GM12878 (cell line): ENCODE data around the gene SOX4. TPM values are rescaled to one million over a fixed set of nuclear protein-coding genes. Genes with fewer than 3 reads are reported as not detected.
"Not testable (repeated sequence)": the region's sequence is repeated elsewhere in the genome, so short reads cannot be mapped to it uniquely, and the experiment has no call there.

Experiments
- ATAC-seq: fragments of 200-7000 bp; cut with Tn5 transposase; 3 replicates; pipeline ENCODE4 v1.9.1; 2020; ENCODE audit warnings: mild to moderate bottlenecking, moderate library complexity
- BruUV-seq: library from RNA; stranded (reverse); fragments of 400-500 nt; replicated peaks from 2 replicates; lab custom pipeline; 2021; lab: Mats Ljungman, UMichigan
- CTCF ChIA-PET: fragments of 300-600 bp; sonication (Branson Sonifier 250); formaldehyde crosslinking; extraction: SDS; loops from one replicate; lab custom pipeline; 2021; ENCODE audit warnings: inconsistent platforms; lab: Yijun Ruan, JAX
- POLR2A ChIA-PET: fragments of 350-600 bp; formaldehyde crosslinking; extraction: SDS; loops from one replicate; lab custom pipeline; 2021; ENCODE audit warnings: inconsistent platforms; lab: Charles Lee
- RAD21 ChIA-PET: fragments of 300-600 bp; sonication (Branson Sonifier 250); formaldehyde crosslinking; loops from one replicate; lab custom pipeline; 2023; ENCODE audit warnings: antibody characterized with exemption; ENCODE audit not compliant: unreplicated experiment; lab: Charles Lee
- SMC1A ChIA-PET: fragments of 300-600 bp; sonication (Branson Sonifier 250); formaldehyde crosslinking; loops from one replicate; lab custom pipeline; 2023; ENCODE audit not compliant: unreplicated experiment, uncharacterized antibody; lab: Charles Lee
- DNase-seq: peaks from one replicate; pipeline ENCODE4 v3.0.0-alpha.2; 2011; ENCODE audit warnings: low read depth, low spot score
- FAIRE-seq: peaks from 3 replicates; lab custom pipeline; 2011; peaks lifted over from hg19 to GRCh38; lab: Jason Lieb, UNC
- H2AFZ ChIP-seq: 2 replicates; pipeline ENCODE4 v1.6.0; 2011; ENCODE audit warnings: low read depth, low read length, control low read depth; ENCODE audit not compliant: control insufficient read depth
- H3K27ac ChIP-seq: 2 replicates; pipeline ENCODE4 v1.5.1; 2011; ENCODE audit warnings: control low read depth; ENCODE audit not compliant: control insufficient read depth, insufficient read depth
- H3K27me3 ChIP-seq, 2 experiments: replicated peaks in 1 of 2; 2 replicates each; pipeline versions ENCODE4 v1.6.0 to v1.6.1; 2011; ENCODE audit warnings: low read length in 1 of 2; ENCODE audit not compliant: control insufficient read depth in 2 of 2, insufficient read depth in 2 of 2
- H3K36me3 ChIP-seq, 2 experiments: 2 replicates each; pipeline ENCODE4 v1.5.1; 2011; ENCODE audit warnings: low read length in 1 of 2; ENCODE audit not compliant: control insufficient read depth in 2 of 2, insufficient read depth in 2 of 2
- H3K4me1 ChIP-seq: 2 replicates; pipeline ENCODE4 v1.6.1; 2011; ENCODE audit warnings: mild to moderate bottlenecking, low read length, moderate library complexity, mixed read lengths; ENCODE audit not compliant: control insufficient read depth, insufficient read depth
- H3K4me2 ChIP-seq: 2 replicates; pipeline ENCODE4 v1.6.0; 2011; ENCODE audit warnings: control low read depth; ENCODE audit not compliant: control insufficient read depth, insufficient read depth
- H3K4me3 ChIP-seq: fragments of 200-600 bp; sonication (generic); 2 replicates; pipeline ENCODE4 v1.5.1; 2016
- H3K79me2 ChIP-seq: 2 replicates; pipeline ENCODE4 v1.6.0; 2011; ENCODE audit warnings: low read length; ENCODE audit not compliant: control insufficient read depth, insufficient read depth
- H3K9ac ChIP-seq: 2 replicates; pipeline ENCODE4 v1.8.0; 2011; ENCODE audit warnings: low read length, control low read depth, mixed read lengths; ENCODE audit not compliant: control insufficient read depth, insufficient read depth
- H3K9me3 ChIP-seq: replicated peaks from 3 replicates; pipeline ENCODE4 v1.5.1; 2011; ENCODE audit warnings: mild to moderate bottlenecking, low read length; ENCODE audit not compliant: control insufficient read depth, insufficient read depth
- H4K20me1 ChIP-seq: 2 replicates; pipeline ENCODE4 v1.6.0; 2011; ENCODE audit not compliant: control insufficient read depth, insufficient read depth
- E4F1 ChIP-seq: fragments of 450-650 bp; IDR thresholded peaks from 2 replicates; pipeline ENCODE4 v1.6.1; 2018; ENCODE audit warnings: borderline replicate concordance, mild to moderate bottlenecking; ENCODE audit not compliant: partially characterized antibody
- KDM1A ChIP-seq: fragments of 200-600 bp; sonication (generic); IDR thresholded peaks from 2 replicates; pipeline ENCODE4 v1.6.1; 2016; ENCODE audit warnings: borderline replicate concordance
- RAD21 ChIP-seq: IDR thresholded peaks from 2 replicates; pipeline ENCODE4 v1.6.1; 2011; ENCODE audit warnings: mild to moderate bottlenecking, low read depth, low read length, moderate library complexity; ENCODE audit not compliant: insufficient read depth
- WGBS: methylation state at CpG from one replicate; pipeline ENCODE4 v1.1.6; 2016; ENCODE audit warnings: low lambda C conversion rate; ENCODE audit not compliant: insufficient replicate concordance, insufficient coverage; ENCODE audit errors: missing lambda C conversion rate; 5-methylcytosine and 5-hydroxymethylcytosine counted together
- in situ Hi-C: fragments of 300-500 bp; cut with MboI; formaldehyde crosslinking; loops from 9 replicates; pipeline ENCODE4 v1.14.3; 2018; ENCODE audit warnings: mixed read lengths
- intact Hi-C: fragments of 100-400 bp; cut with micrococcal nuclease; formaldehyde crosslinking; loops from one replicate; pipeline ENCODE4 v1.14.2; 2022; ENCODE audit not compliant: unreplicated experiment
- polyA plus RNA-seq, 11 experiments: library from polyadenylated mRNA; depleted of rRNA in 4 of 11; unstranded in 6 of 11; stranded (reverse) in 5 of 11; fragments of >200 nt; fragmentation: Nextera tagmentation in 4 of 11; fragmentation: Illumina TruSeq in 1 of 11; extraction: Ambion mirVana in 4 of 11; extraction: Trizol in 1 of 11; gene quantifications; 1 replicate in 1 of 11; 2 replicates in 10 of 11; pipeline versions ENCODE4 v1.2.1 to v1.2.3, GENCODE V29; 2011 to 2016; ENCODE audit warnings: inconsistent platforms in 2 of 11, missing spikeins in 2 of 11, low read depth in 1 of 11
- total RNA-seq, 4 experiments: library from RNA; depleted of rRNA in 3 of 4; stranded (reverse); fragments of >200 nt in 3 of 4; fragmentation: Illumina TruSeq in 1 of 4; extraction: Trizol in 1 of 4; gene quantifications; 2 replicates each; pipeline versions ENCODE4 v1.2.1 to v1.2.3, GENCODE V29; 2013 to 2021

The SOX4 gene
- total and polyA plus RNA-seq, 10 of the 15 experiments (the other 5 are each of a cell fraction or from before 2014, with no cell fraction given): 16.8 to 119 (median 26.5) TPM

DNA sequence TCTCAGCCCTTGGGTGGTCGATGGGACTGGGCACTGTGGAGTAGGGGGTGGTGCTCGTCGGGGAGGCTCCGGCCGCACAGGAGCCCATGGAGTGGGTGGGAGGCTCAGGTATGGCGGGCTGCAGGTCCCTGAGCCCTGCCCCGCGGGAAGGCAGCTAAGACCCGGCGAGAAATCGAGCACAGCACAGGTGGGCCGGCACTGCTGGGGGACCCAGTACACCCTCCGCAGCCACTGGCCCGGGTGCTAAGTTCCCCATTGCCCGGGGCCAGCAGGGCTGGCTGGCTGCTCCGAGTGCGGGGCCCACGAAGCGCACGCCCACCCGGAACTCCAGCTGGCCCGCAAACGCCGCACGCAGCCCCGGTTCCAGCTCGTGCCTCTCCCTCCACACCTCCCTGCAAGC lies 41.3 kb upstream of the SOX4 start:
- H3K27ac ChIP-seq, H3K36me3 ChIP-seq, H2AFZ ChIP-seq, DNase-seq, SMC1A ChIA-PET, POLR2A ChIA-PET, RAD21 ChIA-PET, H3K9me3 ChIP-seq, H4K20me1 ChIP-seq, H3K4me2 ChIP-seq, H3K27me3 ChIP-seq, FAIRE-seq, CTCF ChIA-PET, H3K79me2 ChIP-seq, ATAC-seq, in situ Hi-C loops, H3K4me1 ChIP-seq, H3K4me3 ChIP-seq, H3K9ac ChIP-seq, intact Hi-C loops, BruUV-seq: not testable (repeated sequence)
- 73% methylated on average over 21 of the region's 27 CpGs for WGBS

- POLR2A ChIA-PET: interaction anchor here (0.6 kb wide), 1 partner anchor 1871 kb away, joined by 3 read pairs; no protein-coding TSS in a partner anchor
- ATAC-seq (no peak), DNase-seq (no peak), FAIRE-seq (no peak)
- Histone ChIP-seq H3K27me3 (no peaks in the 10 kb centered on the region), H3K4me3 (no peak overlapping the region), H3K79me2 (no peaks in the 10 kb centered on the region), H3K36me3 (no peaks in the 10 kb centered on the region), H3K27ac (no peak overlapping the region), H3K9me3 (peaks cover 2% of the 10 kb centered on the region; the same call in 1 of the 3 replicates), H2AFZ (no peak overlapping the region), H4K20me1 (no peaks in the 10 kb centered on the region), H3K4me1 (no peaks in the 10 kb centered on the region), H3K9ac (no peak overlapping the region), H3K4me2 (no peak overlapping the region)
- CTCF ChIA-PET: interaction anchor here (0.7 kb wide), 1 partner anchor 19 kb away, joined by 5 read pairs; no protein-coding TSS in a partner anchor
- RAD21 ChIA-PET: interaction anchor here (0.6 kb wide), 1 partner anchor 1005 kb away, joined by 3 read pairs; no protein-coding TSS in a partner anchor
- no peak for TF ChIP-seq E4F1
- TF ChIP-seq RAD21: no peak
- no peak for TF ChIP-seq KDM1A
- intact Hi-C loops: no loop called here
- WGBS: 67% methylated on average over 4 of the region's 5 CpGs
- BruUV-seq: no TSS peak
- in situ Hi-C loops: no loop called here
- SMC1A ChIA-PET: no interaction called here
These were observed 39.3 kb upstream of the SOX4 start for GRCh38 chr6:21554286-21554685.
